H9 (cell line): ENCODE results near the gene AS3MT. TPM values are rescaled to one million over a fixed set of nuclear protein-coding genes. Genes with fewer than 3 reads are reported as not detected.

Experiments
- DNase-seq: peaks from one replicate; pipeline ENCODE4 v3.0.0-alpha.2; 2017
- H2AFZ ChIP-seq: one replicate; pipeline ENCODE4 v1.6.1; 2013; ENCODE audit warnings: mild to moderate bottlenecking, low read length, control low read depth, moderate library complexity
- H2AK5ac ChIP-seq: 2 replicates; pipeline ENCODE4 v1.6.1; 2013; ENCODE audit warnings: low read length, control low read depth, mixed read lengths; ENCODE audit not compliant: insufficient read length
- H2BK120ac ChIP-seq: one replicate; pipeline ENCODE4 v1.6.1; 2013; ENCODE audit warnings: low read depth, mild to moderate bottlenecking, low read length, control low read depth, inconsistent platforms; ENCODE audit not compliant: poor library complexity, severe bottlenecking
- H2BK12ac ChIP-seq: 2 replicates; pipeline ENCODE4 v1.6.1; 2013; ENCODE audit warnings: low read length, control low read depth, mixed read lengths, low read depth; ENCODE audit not compliant: insufficient read length
- H2BK15ac ChIP-seq: 2 replicates; pipeline ENCODE4 v1.6.1; 2013; ENCODE audit warnings: low read depth, low read length, control low read depth
- H2BK20ac ChIP-seq: one replicate; pipeline ENCODE4 v1.6.1; 2013; ENCODE audit warnings: low read depth, mild to moderate bottlenecking, low read length, control low read depth, inconsistent platforms; ENCODE audit not compliant: poor library complexity, severe bottlenecking
- H2BK5ac ChIP-seq: 2 replicates; pipeline ENCODE4 v1.6.1; 2013; ENCODE audit warnings: low read length, control low read depth, mixed read lengths; ENCODE audit not compliant: insufficient read length
- H3K14ac ChIP-seq: 2 replicates; pipeline ENCODE4 v1.6.1; 2013; ENCODE audit warnings: low read length, control low read depth; ENCODE audit not compliant: insufficient read depth
- H3K18ac ChIP-seq: 2 replicates; pipeline ENCODE4 v1.6.1; 2013; ENCODE audit warnings: low read depth, mild to moderate bottlenecking, mixed read lengths, low read length, control low read depth; ENCODE audit not compliant: insufficient read length
- H3K23ac ChIP-seq: 2 replicates; pipeline ENCODE4 v1.6.1; 2013; ENCODE audit warnings: low read length, control low read depth, mixed read lengths, low read depth; ENCODE audit not compliant: insufficient read length
- H3K23me2 ChIP-seq: 2 replicates; pipeline ENCODE4 v1.6.1; 2013; ENCODE audit warnings: low read depth, mild to moderate bottlenecking, mixed read lengths, low read length, control low read depth; ENCODE audit not compliant: insufficient read length, poor library complexity, severe bottlenecking
- H3K27ac ChIP-seq: 2 replicates; pipeline ENCODE4 v1.5.1; 2013; ENCODE audit warnings: low read length, control low read depth, mixed read lengths, low read depth; ENCODE audit not compliant: insufficient read length
- H3K27me3 ChIP-seq: 2 replicates; pipeline ENCODE4 v1.6.1; 2013; ENCODE audit warnings: low read length, control low read depth, inconsistent platforms; ENCODE audit not compliant: insufficient read depth
- H3K4ac ChIP-seq: 2 replicates; pipeline ENCODE4 v1.6.1; 2013; ENCODE audit warnings: low read depth, mild to moderate bottlenecking, control low read depth, inconsistent platforms, low read length, moderate library complexity
- H3K4me1 ChIP-seq: 2 replicates; pipeline ENCODE4 v1.6.1; 2013; ENCODE audit warnings: low read length, control low read depth, inconsistent platforms; ENCODE audit not compliant: insufficient read depth
- H3K4me2 ChIP-seq: 2 replicates; pipeline ENCODE4 v1.6.1; 2013; ENCODE audit warnings: low read length, control low read depth, mixed read lengths; ENCODE audit not compliant: insufficient read length, insufficient read depth
- H3K56ac ChIP-seq: 2 replicates; pipeline ENCODE4 v1.6.1; 2013; ENCODE audit warnings: low read depth, mild to moderate bottlenecking, mixed read lengths, low read length, control low read depth; ENCODE audit not compliant: insufficient read length
- H3K79me1 ChIP-seq: 2 replicates; pipeline ENCODE4 v1.6.1; 2013; ENCODE audit warnings: low read depth, mild to moderate bottlenecking, moderate library complexity, low read length, control low read depth, inconsistent platforms; ENCODE audit not compliant: insufficient read depth, poor library complexity, severe bottlenecking
- H3K79me2 ChIP-seq: 2 replicates; pipeline ENCODE4 v1.6.1; 2013; ENCODE audit warnings: low read length, control low read depth, inconsistent platforms; ENCODE audit not compliant: insufficient read depth
- H3K9ac ChIP-seq: 2 replicates; pipeline ENCODE4 v1.6.1; 2013; ENCODE audit warnings: low read length, control low read depth, mixed read lengths; ENCODE audit not compliant: insufficient read length; ENCODE audit errors: extremely low read depth
- H3K9me3 ChIP-seq: one replicate; pipeline ENCODE4 v1.6.1; 2013; ENCODE audit warnings: low read depth, low read length, inconsistent platforms; ENCODE audit not compliant: control insufficient read depth
- H3T11ph ChIP-seq: one replicate; pipeline ENCODE4 v1.6.1; 2013; ENCODE audit warnings: mild to moderate bottlenecking, low read length, control low read depth, inconsistent platforms
- H4K20me1 ChIP-seq: one replicate; pipeline ENCODE4 v1.6.1; 2013; ENCODE audit not compliant: control insufficient read depth, insufficient read length, insufficient read depth
- H4K5ac ChIP-seq: 2 replicates; pipeline ENCODE4 v1.6.1; 2013; ENCODE audit warnings: low read depth, mild to moderate bottlenecking, mixed read lengths, low read length, control low read depth; ENCODE audit not compliant: insufficient read length
- H4K8ac ChIP-seq: replicated peaks from 2 replicates; pipeline ENCODE4 v1.6.1; 2013; ENCODE audit warnings: low read length, control low read depth, mixed read lengths, low read depth; ENCODE audit not compliant: insufficient read length
- H4K91ac ChIP-seq: 2 replicates; pipeline ENCODE4 v1.6.1; 2013; ENCODE audit warnings: low read depth, mild to moderate bottlenecking, moderate library complexity, mixed read lengths, low read length, control low read depth; ENCODE audit not compliant: insufficient read length
- H3K27ac Mint-ChIP-seq, 3 experiments: 2 replicates in 2 of 3; 3 replicates in 1 of 3; pipeline ENCODE4 v1.8.0; 2020 to 2021; ENCODE audit warnings: mixed read lengths in 3 of 3, mild to moderate bottlenecking in 1 of 3, moderate library complexity in 1 of 3
- H3K27me3 Mint-ChIP-seq: 2 replicates; pipeline ENCODE4 v1.8.0; 2021; ENCODE audit warnings: low read depth, mild to moderate bottlenecking, moderate library complexity, mixed read lengths
- H3K36me3 Mint-ChIP-seq, 3 experiments: 2 replicates in 2 of 3; 3 replicates in 1 of 3; pipeline ENCODE4 v1.8.0; 2020 to 2021; ENCODE audit warnings: low read depth in 3 of 3, mixed read lengths in 3 of 3; ENCODE audit not compliant: insufficient read depth in 1 of 3
- H3K4me1 Mint-ChIP-seq, 2 experiments: 2 replicates each; pipeline ENCODE4 v1.8.0; 2020; ENCODE audit warnings: mixed read lengths in 2 of 2
- H3K4me3 Mint-ChIP-seq, 2 experiments: 2 replicates in 1 of 2; 3 replicates in 1 of 2; pipeline ENCODE4 v1.8.0; 2020 to 2021; ENCODE audit warnings: mild to moderate bottlenecking in 2 of 2, mixed read lengths in 2 of 2, moderate library complexity in 1 of 2
- H3K9me3 Mint-ChIP-seq, 2 experiments: 2 replicates in 1 of 2; 3 replicates in 1 of 2; pipeline ENCODE4 v1.8.0; 2020; ENCODE audit warnings: mild to moderate bottlenecking in 2 of 2, mixed read lengths in 2 of 2, moderate library complexity in 1 of 2
- total RNA-seq: library from RNA; stranded (reverse); gene quantifications from 2 replicates; pipeline ENCODE4 v1.2.1, GENCODE V29; 2021
- TF ChIP-seq, protein P1 (sequence below): fragments of 200-600 bp; sonication (generic); conservative IDR thresholded peaks from 3 replicates; pipeline ENCODE4 v1.8.0; 2021; ENCODE audit warnings: antibody characterized with exemption, mild to moderate bottlenecking

AS3MT gene
- total RNA-seq, 1 experiment from 2014 or later, result 16.4 TPM

DNA sequence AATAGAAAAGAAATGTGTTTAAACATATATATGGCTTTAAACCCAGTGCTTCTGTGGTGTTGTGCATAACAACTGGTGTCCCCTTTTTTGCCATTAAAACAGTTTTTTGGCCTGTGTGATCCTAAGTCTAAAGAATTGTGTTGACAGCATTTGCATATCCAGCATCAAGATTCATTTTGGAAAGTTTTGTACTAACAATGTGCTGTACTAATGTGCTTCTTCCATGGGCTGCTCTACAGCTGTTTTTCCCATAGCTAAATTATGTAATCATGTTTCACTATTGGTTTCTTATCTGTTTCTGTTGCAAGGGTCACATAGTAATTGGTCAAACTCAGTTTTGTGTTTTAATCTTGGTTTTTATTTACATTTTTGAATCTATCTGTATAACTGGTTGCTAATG lies 54.3 kb downstream of the AS3MT start:
- no peak overlapping the region for H3K4me2 ChIP-seq
- no peak overlapping the region for H3K14ac ChIP-seq
- no peak overlapping the region for H3K4ac ChIP-seq
- H3K27ac Mint-ChIP-seq, result no peak overlapping the region
- H3K9me3 Mint-ChIP-seq, result peaks cover 0 to 3% of the 10 kb centered on the region in 2 experiments; a peak in 3 of 5 replicates
- H3K23ac ChIP-seq, result no peak overlapping the region
- no peak overlapping the region for H3K56ac ChIP-seq
- peaks cover 6% of the 10 kb centered on the region; the same call in 1 of the 2 replicates for H3K27me3 ChIP-seq
- H2BK120ac ChIP-seq, result no peak overlapping the region
- no peak overlapping the region for H4K8ac ChIP-seq
- H2BK5ac ChIP-seq, result no peak overlapping the region
- H3K4me3 Mint-ChIP-seq, result no peak overlapping the region
- H3K4me1 Mint-ChIP-seq, result peaks cover 35 to 40% of the 10 kb centered on the region in 2 experiments
- H2BK15ac ChIP-seq, result no peak overlapping the region
- no peak overlapping the region for H2BK20ac ChIP-seq
- H3K18ac ChIP-seq, result no peak overlapping the region
- no peak overlapping the region for H3K27ac ChIP-seq
- no peaks in the 10 kb centered on the region; the same call in 1 of the 2 replicates for H3K4me1 ChIP-seq
- H4K20me1 ChIP-seq, result no peaks in the 10 kb centered on the region
- no peak overlapping the region for H3T11ph ChIP-seq
- no peak overlapping the region for H4K91ac ChIP-seq
- no peak for DNase-seq
- no peak overlapping the region for H2AK5ac ChIP-seq
- peaks cover 17% of the 10 kb centered on the region for H3K23me2 ChIP-seq
- TF ChIP-seq, protein P1, sequence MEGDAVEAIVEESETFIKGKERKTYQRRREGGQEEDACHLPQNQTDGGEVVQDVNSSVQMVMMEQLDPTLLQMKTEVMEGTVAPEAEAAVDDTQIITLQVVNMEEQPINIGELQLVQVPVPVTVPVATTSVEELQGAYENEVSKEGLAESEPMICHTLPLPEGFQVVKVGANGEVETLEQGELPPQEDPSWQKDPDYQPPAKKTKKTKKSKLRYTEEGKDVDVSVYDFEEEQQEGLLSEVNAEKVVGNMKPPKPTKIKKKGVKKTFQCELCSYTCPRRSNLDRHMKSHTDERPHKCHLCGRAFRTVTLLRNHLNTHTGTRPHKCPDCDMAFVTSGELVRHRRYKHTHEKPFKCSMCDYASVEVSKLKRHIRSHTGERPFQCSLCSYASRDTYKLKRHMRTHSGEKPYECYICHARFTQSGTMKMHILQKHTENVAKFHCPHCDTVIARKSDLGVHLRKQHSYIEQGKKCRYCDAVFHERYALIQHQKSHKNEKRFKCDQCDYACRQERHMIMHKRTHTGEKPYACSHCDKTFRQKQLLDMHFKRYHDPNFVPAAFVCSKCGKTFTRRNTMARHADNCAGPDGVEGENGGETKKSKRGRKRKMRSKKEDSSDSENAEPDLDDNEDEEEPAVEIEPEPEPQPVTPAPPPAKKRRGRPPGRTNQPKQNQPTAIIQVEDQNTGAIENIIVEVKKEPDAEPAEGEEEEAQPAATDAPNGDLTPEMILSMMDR, result no peak
- H3K9ac ChIP-seq, result no peak overlapping the region
- H3K9me3 ChIP-seq, result no peaks in the 10 kb centered on the region
- H2BK12ac ChIP-seq, result no peak overlapping the region
- peaks cover 12 to 27% (median 14%) of the 10 kb centered on the region in 3 experiments for H3K36me3 Mint-ChIP-seq
- no peak overlapping the region for H4K5ac ChIP-seq
- H2AFZ ChIP-seq, result no peak overlapping the region
- peaks cover 4% of the 10 kb centered on the region for H3K79me1 ChIP-seq
- H3K27me3 Mint-ChIP-seq, result peaks cover 18% of the 10 kb centered on the region
- H3K79me2 ChIP-seq, result no peaks in the 10 kb centered on the region
